ENCODE measurements around the gene NCR3LG1. TPM values are rescaled to one million over a fixed set of nuclear protein-coding genes. Genes with fewer than 3 reads are reported as not detected.
A peak's percentile ranks its signal among the peaks of the same experiment; 100 is the strongest.

NCR3LG1 gene
- polyA plus RNA-seq, 2 of the 4 experiments (the other 2 are of a cell fraction): 1.1 to 2.4 TPM

GRCh38 chr11:17388609-17389210 lies 37.1 kb downstream of the NCR3LG1 start, which contains the start of gene KCNJ11:
Gene KCNJ11, minus strand, starts transcription at chr11:17388659. Its CDS starts 568 bp downstream, at chr11:17388091.
- peak in 1 of 2 experiments; percentile 29 for DNase-seq (ENCODE audit: low read depth in 1 of 2, low spot score in 1 of 2)
- Histone ChIP-seq H3K4me3 (peak within 1 kb of the TSS; percentile 64), H3K4me2 (peak within 1 kb of the TSS; percentile 80), H3K4me1 (0 out of 3 replicates have a peak, but pooled peaks cover 3% of the 10 kb centered on the region), H3K27ac (peak within 1 kb of the TSS; percentile 80 to 85), H3K9me3 (no peaks in the 10 kb centered on the region)
- WGBS (ENCODE audit: missing lambda C conversion rate): 22% methylated on average over 10 of the region's 53 CpGs
- ChIA-PET POLR2A (no interaction called here), CTCF (interaction anchor here (0.7 to 21.5 kb wide), 14 partner anchors 11 to 298 kb away, joined by 3 to 1119 read pairs (median 4); partner anchors contain the start of gene ABCC8)
- no peak for FAIRE-seq
- TF ChIP-seq RFX5 (IDR thresholded peaks at IDR 0.05) (no peak), PHF8 (IDR thresholded peaks at IDR 0.05; ENCODE audit: borderline replicate concordance, low read depth) (no peak), HOXA7 (CRISPR knock-in tag; IDR thresholded peaks at IDR 0.05) (no peak), USF2 (IDR thresholded peaks at IDR 0.05) (no peak), JUN (IDR thresholded peaks at IDR 0.05) (no peak), FOXS1 (CRISPR knock-in tag; IDR thresholded peaks at IDR 0.05) (no peak), JUNB (IDR thresholded peaks at IDR 0.05) (no peak), HEYL (CRISPR knock-in tag; IDR thresholded peaks at IDR 0.05) (no peak), SREBF2 (IDR thresholded peaks at IDR 0.05) (no peak), EHF (CRISPR knock-in tag; IDR thresholded peaks at IDR 0.05) (no peak), CEBPB (IDR thresholded peaks at IDR 0.05) (no peak)
- ATAC-seq: peak; percentile 44 to 51

- Histone ChIP-seq H3K9me3 (no peaks in the 10 kb centered on the region), H3K4me1 (0 out of 3 replicates have a peak, but pooled peaks cover 3% of the 10 kb centered on the region), H3K4me3 (peak overlapping the region; percentile 64), H3K27ac (peak overlapping the region; percentile 80 to 85), H3K4me2 (peak overlapping the region; percentile 80)
- ATAC-seq: peak; percentile 66 to 73
- CTCF ChIA-PET: interaction anchor here (0.6 to 21.5 kb wide), 20 partner anchors 11 to 487 kb away, joined by 3 to 1119 read pairs (median 4); partner anchors contain the start of gene ABCC8
- 31% methylated on average over 6 of the region's 55 CpGs for WGBS (ENCODE audit: missing lambda C conversion rate)
- POLR2A ChIA-PET: no interaction called here
- TF ChIP-seq RNF2 (IDR thresholded peaks at IDR 0.05; ENCODE audit: borderline replicate concordance, low read depth): no peak
- TF ChIP-seq JUN (IDR thresholded peaks at IDR 0.05): peak in 1 of 2 experiments; percentile 54; a peak in 2 of 5 replicates
- TF ChIP-seq ZFP36 (IDR thresholded peaks at IDR 0.05; ENCODE audit: borderline replicate concordance, partially characterized antibody): no peak
- TF ChIP-seq KDM5A (IDR thresholded peaks at IDR 0.05): peak; percentile 63
- 0 out of 2 replicates have a peak, but pooled peaks have one; percentile 43 for TF ChIP-seq MAZ (IDR thresholded peaks at IDR 0.05; ENCODE audit: borderline replicate concordance, low read depth, low read length)
- peak; percentile 85 for TF ChIP-seq SMC3 (IDR thresholded peaks at IDR 0.05)
- peak; percentile 9 to 71; a peak in 3 of 5 replicates for TF ChIP-seq RAD21 (conservative IDR thresholded peaks at IDR 0.05 in 1 of 2, IDR thresholded peaks at IDR 0.05 in 1 of 2)
- TF ChIP-seq CHD4 (IDR thresholded peaks at IDR 0.05; ENCODE audit: borderline replicate concordance): no peak
- TF ChIP-seq MAX (IDR thresholded peaks at IDR 0.05): peak; percentile 16; the same call in 1 of the 2 replicates
- peak; percentile 96 for TF ChIP-seq CTCF (IDR thresholded peaks at IDR 0.05)
- no peak for TF ChIP-seq EP300 (IDR thresholded peaks at IDR 0.05)
- TF ChIP-seq MYC (IDR thresholded peaks at IDR 0.05; ENCODE audit: borderline replicate concordance, low read length): 0 out of 2 replicates have a peak, but pooled peaks have one; percentile 24
- TF ChIP-seq FOSB (CRISPR knock-in tag; IDR thresholded peaks at IDR 0.05): no peak
- no peak for TF ChIP-seq JUNB (IDR thresholded peaks at IDR 0.05)
- no peak for FAIRE-seq
- DNase-seq (ENCODE audit: low read depth in 1 of 2, low spot score in 1 of 2): peak; percentile 70 to 76
Observed at GRCh38 chr11:17389211-17389956, 37.8 kb downstream of the NCR3LG1 start.

Measured in A549 (cell line).